Renal cortex interstitium (tissue), 11 donors: Measurements from ENCODE around the gene AIFM1. TPM values are rescaled to one million over a fixed set of nuclear protein-coding genes. Genes with fewer than 3 reads are reported as not detected.
"Not testable (repeated sequence)": the region's sequence is repeated elsewhere in the genome, so short reads cannot be mapped to it uniquely, and the experiment has no call there.

Source experiments
- DNase-seq, 11 donors: peaks; one replicate each; pipeline ENCODE4 v3.0.0-alpha.2; 2013; ENCODE audit warnings: low read depth in 9 of 11, low spot score in 4 of 11; ENCODE audit errors: extremely low read depth in 1 of 11
- polyA plus RNA-seq, 3 donors: library from polyadenylated mRNA; unstranded; fragments of 120-200 nt; gene quantifications; one replicate each; pipeline ENCODE4 v1.2.1, GENCODE V29; 2013; ENCODE audit not compliant: insufficient read length in 3 of 3

Gene AIFM1
- polyA plus RNA-seq, 3 donors: 77.4 to 98.5 (median 84.6) TPM

DNA sequence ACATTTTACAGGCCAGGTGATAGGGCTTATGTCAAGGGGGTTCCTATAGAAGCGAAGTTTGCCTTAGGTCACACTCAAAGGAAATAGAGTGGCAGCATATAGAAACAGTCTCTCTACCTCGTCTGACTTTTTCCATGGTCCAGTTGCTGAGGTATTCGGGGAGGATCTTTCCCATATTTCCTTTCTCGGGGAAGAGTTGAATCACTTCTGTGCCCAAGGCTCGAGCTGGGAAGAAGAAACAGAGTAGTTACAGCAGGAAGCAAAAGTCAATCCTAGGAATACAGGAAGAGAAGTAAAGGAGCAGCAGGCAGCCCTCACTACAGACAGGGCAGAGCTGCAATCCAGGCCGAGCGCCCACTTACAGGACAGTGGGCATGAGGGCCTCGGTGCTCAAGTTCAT is 28.7 kb downstream of the AIFM1 start:
- no peak for DNase-seq

- no peak for DNase-seq
Observed at GRCh38 chrX:130136496-130136895, 29.1 kb downstream of the AIFM1 start.

DNA sequence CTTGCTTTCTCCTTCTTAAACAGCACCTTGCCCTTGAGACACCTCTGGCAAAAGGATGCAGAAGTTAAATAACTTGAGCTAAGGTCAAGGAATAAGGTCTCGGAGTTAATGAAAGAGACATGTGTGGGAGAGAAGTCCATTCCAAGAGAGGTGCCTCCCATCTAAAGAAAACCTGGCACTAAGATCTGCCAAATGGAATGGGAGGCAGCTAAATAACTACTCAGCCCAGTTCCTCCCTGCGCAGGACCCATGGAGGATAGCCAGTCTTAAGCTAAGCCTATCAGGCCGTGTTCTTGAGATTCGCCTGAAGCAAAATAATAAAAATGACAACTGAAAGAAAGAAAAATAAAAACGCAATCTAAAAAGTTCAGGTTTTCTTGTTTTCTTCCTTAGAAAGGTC is 34.7 kb downstream of the AIFM1 start:
- DNase-seq: no peak

DNA sequence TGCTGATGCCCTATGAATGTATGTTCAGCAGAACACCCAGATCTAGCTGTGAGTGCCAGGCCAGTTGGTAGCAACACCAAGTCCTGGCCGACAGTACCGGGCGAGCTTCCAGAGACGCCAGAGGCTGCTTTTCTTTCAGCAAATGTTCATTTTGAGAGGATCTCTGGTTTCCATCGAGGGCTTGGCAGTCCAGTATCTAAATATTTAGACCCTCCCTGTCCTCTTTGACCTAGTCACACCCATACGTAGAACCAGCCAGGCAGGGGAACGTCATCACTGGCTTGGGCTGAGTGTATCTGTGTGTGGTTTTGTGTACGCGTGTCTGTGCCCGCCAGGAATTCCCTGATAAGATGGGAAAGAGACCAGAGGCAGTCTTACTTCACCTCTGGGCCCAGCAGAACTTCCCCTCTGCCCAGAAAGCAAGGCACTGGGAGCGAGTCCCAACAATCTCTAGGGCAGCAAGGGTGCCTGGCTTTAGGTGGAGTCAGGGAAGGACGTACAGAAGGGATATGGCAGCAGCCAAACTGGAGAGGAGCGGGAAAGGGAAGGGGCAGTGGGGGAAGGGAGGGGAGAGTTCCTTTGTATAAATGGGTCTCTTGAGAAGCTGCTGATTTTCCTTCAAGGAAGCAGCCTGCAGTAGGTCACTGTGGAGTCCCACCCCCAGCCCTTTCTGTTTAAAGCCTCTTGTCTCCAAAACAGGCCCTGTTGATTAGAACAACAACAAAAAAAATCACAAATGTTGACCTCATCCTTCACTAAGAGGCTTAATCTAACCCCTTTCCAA is 40.4 kb downstream of the AIFM1 start:
- DNase-seq: no peak

DNA sequence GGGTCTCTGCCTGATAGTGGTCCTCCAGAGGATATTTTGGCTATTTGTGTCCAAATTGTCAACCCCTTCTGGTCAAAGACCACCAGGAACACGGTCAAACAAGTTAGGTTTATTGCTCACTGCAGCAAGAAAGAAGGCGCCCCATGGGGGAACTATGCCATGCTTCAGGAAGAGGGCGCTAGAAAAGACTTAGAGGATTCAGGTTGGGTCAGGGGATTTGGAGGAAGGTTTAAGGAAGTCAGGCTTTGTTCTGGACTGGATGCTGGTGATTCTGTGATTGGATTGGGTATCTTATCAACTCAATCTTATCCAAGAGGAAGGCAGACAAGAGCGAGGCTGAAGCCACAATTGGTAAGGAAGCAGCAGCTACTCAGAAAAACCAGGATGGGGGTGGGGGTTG is 41.1 kb downstream of the AIFM1 start:
- DNase-seq: no peak

DNA sequence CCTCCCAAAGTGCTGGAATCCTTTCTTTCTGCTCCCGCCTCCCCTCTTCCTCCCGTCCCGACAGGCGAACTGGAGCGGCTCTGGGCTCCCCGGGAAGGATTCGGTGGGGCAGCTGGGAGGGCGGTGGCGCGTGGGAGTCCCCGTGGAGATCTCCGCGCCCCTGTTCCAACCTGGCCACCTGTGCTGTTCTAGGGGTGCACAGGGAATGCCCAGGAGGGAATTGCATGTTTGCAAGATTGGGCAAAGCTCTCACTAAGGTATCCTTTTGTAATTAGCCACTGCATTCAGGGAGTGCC is 44.2 kb downstream of the AIFM1 start:
- DNase-seq: no peak

DNA sequence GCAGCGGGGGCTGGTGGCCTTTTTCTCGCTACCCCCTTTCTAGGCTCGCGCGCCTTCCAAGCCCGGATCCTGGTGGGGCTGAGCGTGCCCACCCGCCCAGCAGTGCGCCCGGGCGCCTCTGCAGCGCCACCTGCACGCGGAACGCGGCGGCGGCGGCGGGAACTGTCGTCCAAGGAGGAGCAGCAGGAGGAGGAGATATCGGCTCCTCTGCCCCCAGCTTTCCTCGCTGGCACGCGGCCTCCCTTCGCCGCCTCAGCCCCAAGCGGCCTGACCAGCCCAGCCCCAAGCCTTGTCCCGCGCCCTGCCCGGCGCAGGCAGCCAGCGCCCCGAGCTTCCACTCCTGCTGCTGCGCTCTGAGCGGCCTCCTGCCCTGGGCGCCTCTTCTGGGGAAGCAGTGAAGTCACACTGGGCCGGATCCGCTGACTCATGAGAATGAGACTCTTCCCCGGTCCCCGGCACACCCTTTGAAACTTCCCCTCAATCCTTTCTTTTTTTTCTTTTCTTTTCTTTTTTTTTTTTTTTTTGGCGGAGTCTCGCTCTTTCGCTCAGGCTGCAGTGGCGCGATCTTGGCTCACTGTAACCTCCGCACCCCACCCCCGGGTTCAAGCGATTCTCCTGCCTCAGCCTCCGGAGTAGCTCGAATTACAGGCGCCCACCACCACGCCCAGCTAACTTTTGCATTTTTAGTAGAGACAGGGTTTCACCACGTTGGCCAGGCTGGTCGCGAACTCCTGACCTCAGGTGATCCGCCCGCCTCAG is 44.7 kb downstream of the AIFM1 start:
- DNase-seq: peak in 2 of 11 donors; percentile 37 to 62

GRCh38 chrX:130120321-130120731 is 45.3 kb downstream of the AIFM1 start:
- DNase-seq: no peak

DNA sequence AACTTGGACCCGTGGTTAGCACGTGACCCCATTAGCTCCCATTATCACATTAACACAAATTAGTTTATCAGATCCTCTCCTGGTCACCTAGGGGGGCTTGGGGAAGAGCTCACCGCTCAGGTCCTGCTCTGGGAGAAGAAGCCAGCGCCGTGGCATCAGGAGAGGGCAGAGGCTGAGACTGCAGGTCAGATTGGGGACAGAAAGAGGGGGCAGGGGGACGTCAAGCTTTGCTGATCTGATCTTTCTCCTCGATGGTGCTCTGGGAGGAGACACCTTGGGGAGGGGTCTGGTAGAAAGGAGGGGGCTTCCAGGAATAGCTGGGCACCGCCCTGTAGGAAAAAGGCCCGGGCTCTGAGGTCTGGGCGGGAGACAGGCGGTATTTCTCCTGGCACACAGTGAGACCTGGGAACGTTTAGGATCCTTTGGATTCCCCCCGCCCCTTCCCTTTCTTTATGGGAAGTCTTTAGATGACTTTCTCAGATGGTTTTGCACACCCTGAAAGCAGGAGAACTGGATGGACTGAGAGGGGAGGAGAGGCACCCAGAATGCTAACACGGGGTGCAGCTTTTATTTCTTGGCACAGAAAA is 46.2 kb downstream of the AIFM1 start:
- DNase-seq: no peak

- DNase-seq: no peak
Observed at GRCh38 chrX:130118441-130119311, 47.0 kb downstream of the AIFM1 start.

DNA sequence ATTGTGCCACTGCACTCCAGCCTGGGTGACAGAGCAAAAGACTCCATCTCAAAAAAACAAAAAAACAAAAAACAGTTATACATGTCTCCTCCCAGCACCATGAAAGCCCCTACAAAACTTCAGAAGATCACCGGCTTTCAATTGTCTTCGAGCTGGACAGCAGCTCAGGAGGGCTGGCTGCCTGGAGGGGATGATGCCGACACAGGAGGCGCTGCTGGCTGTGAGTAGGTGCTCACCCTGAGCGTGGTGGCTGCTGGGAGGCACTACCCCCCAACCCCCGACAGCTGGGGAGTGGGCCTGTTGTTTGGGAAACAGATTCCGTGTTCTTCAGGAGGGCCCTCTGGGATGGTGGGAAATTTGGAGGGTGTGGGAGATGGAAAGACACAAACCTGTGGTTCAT is 48.5 kb downstream of the AIFM1 start:
- no peak for DNase-seq

GRCh38 chrX:130115119-130115885 is 50.3 kb downstream of the AIFM1 start:
- DNase-seq: not testable (repeated sequence)

DNA sequence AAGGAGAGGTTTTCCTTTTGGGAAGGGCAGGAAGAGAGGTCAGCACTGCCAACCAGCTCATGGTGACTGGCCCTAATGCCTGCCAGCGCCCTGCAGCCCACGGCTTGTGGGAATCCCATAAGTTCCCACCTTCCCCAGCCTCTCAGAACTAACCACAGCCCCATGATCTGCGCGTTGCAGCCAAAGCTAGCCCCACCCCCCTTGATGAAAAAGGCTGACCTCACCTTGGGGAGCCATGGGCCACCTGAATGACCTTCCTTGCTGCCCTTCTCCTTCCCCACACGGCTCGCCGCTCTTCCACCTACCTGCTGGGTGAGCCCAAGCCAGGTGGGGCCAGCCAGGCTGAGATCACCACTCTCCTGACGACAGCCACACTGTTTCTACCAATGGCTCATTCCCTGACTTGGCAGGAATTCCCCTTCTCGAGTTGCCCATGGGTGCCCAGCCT is 51.5 kb downstream of the AIFM1 start:
- DNase-seq: no peak

DNA sequence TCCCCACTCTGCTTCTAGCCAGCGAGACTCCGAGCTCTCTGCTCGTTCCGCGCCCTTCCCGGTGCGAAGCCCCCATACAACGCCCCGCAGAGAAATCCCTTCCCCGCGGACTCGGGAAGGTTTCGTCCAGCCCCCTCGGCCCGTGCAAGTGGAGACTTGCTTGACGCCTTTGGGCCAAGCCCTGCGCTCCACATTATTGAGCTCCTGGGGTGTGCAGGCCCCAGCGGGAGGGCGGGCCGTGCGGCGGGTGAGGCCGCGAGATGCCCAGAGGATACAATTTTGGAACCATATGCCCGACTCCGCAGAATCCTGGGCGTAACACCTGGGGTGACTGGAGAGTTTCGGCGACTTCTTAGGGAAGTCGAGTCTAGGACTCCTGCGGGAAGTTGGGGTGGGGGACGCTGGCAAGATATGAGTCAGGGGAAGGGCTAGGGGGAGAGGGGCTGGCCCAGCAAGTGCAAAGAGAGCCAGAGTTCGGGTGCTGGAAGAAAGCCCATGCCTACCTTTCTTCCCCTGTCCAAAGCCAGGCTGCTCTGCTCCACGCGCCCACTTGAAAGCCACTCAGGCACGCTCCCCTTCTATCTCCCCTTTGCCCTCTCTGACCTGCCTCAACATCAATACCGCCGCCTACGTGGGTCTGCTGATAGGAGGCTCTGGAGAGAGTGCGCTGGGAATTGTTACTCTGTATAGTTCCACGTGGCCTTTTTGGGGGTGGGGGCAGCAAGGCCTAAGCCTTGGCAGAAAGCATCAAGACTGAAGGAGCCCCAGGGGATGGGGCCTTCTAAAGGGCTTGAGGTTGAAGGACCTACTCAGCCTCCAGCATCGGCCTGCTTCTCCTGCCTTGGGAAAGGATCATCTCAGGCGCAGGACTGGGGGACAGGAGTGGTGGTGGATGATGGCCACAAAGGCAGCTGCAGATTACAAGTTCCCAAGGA is 54.2 kb downstream of the AIFM1 start:
- no peak for DNase-seq

GRCh38 chrX:130110379-130111219 is 55.0 kb downstream of the AIFM1 start, which contains the start of gene ELF4:
Gene ELF4, minus strand, starts transcription at chrX:130110497. Its CDS starts 29,167 bp downstream, at chrX:130081330.
- DNase-seq: no peak
